Islet of Langerhans (tissue), 1 donor: ENCODE results near the gene ZC3H12C.
A peak's percentile ranks its signal among the peaks of the same experiment; 100 is the strongest.

ENCODE experiments used
- FAIRE-seq: peaks from one replicate; lab custom pipeline; 2011; peaks lifted over from hg19 to GRCh38; lab: Jason Lieb, UNC

The ZC3H12C gene

DNA sequence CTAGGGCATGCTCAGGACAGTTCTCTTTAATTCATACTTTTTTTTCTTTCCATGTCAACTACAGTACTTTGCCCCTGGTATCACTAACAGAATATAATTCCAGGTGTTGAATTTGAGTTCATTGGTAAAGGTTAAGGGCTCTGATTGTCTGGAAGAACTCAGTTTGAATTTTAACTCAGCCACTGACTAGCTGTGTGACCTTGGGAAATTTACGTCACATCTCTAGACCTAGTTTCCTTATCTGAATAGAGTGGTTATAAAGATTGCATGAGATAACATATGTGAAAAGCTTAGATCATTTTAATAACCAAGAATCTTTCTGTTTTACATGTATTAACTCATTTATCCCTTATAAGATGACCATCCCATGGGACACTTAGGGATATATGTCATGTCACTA is 15.8 kb upstream of the ZC3H12C start:
- peak; percentile 13 for FAIRE-seq

DNA sequence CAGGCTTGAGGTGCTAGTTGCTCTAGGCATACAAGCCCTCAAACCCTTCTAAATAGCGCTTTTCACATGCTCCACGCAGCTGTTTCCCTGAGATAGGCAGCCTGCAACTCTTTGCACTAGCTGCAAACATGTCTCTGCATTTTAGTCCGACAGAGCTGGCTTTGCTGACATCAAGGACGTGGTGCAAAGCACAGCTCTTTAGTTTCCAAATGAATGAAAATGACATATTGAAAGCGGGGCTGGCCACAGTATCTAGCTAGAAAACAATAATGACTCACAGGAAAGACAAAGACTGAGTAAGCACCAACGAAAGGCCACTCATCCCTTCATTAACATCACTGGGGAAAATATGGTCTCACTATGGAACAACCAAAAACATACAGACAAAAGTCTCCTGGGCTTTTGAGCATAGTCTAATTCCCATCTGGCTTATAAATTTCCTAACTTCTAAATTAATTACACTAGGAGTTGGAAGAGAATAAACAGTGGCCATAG is 15.3 kb upstream of the ZC3H12C start:
- FAIRE-seq, result peak; percentile 96

DNA sequence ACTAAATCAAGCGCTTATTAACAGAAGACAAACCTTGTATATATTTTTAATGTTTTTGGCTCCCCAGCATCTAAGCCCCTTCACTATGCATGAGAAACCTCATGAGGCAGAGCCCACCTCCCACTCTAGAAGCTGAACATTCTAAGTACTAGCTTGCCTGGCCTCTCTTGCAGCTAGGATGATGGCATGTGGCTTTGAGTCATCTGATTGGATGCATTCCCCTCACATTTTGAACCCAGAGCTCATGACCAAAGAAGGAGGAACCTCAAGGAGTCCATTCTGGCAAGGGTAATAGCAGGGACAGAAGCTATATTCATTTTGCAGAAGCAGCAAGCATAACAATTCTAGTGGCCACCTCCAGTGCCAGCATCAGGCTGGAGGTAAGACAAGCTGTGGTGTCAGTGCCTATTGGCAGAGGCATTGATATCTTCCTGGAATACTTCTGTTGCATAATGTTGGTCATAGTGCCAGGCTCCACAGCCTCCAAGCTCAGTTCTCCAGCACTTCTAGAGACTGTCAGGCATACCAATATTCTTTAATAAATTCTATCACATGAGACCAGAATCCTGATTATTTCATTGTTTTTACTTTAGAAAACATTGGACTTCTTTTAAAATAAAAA is 14.2 kb upstream of the ZC3H12C start:
- FAIRE-seq, result no peak

DNA sequence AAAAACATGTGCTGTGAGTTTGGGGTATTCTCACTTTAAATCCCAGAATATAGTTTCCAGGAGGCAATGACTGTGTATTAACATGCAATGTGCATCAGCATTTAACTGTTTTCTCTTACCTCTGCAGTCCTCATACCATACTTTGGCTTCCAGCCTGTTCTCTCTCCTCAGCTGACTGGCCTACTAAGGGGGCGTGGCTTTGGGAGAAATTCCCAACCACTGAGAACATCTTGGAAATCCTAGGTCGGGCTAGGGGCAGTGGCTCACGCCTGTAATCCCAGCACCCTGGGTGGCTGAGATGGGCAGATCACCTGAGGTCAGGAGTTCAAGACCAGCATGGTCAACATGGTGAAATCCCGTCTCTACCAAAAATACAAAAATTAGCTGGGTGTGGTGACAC is 13.5 kb upstream of the ZC3H12C start:
- no peak for FAIRE-seq

DNA sequence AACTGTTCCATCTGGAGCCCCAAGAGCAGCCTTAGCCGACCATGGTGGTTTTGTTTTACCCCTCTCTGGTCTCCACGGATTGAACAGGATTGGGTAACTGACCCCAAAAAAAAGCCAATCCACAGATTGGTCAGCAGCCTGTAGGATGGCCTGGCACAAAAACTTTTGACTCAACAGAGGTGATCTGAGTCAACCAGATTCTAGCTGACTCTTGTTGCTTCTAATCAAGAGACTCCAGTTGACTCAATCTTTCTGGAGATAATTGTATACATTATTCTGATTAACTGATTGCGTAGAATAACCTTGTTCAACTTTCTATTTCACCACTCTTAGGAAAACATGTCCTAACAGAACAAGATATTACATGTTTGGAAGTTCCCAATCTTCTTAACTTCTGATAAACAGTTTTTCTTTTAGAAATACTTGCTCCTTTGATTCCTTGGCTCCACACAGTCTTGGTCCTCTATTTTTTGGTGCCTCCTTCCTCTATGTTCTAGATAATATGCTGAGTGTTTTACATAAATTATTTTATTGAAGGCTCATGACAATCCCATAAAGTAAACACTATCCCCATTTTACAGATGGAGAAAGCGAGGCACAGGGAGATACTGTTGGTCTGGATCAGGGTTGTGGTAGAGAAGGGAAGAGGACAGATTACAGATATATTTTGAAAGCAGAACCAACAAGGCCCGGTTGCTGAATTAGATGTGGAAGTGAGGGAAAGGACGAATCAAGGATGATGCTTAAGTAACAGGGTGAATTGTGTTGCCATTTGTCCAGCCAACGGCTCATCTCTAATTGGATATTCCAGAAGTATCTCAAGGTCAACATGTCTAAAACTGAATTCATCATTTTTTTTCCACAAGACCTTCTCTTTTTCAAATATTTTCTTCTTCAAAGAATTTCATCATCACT is 11.5 kb upstream of the ZC3H12C start:
- no peak for FAIRE-seq

DNA sequence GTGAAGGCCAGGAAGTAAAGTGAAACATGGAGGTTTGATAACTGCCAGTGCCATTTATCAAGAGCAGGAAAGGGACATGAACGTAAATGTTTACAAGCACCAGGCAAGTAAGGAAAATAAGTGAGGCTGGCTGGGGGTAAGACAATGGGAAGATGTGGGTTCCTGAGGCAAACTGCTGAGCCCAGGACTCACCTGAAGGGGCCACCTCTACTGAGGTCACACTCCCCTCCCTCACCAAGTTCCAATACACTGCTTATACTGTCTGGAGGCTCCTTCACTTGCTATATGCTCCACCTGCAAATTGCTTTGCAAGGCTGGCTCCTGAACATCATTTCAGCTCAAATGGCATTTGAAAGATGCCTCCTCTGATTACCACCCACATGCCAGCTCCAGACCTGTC is 10.3 kb upstream of the ZC3H12C start:
- no peak for FAIRE-seq

DNA sequence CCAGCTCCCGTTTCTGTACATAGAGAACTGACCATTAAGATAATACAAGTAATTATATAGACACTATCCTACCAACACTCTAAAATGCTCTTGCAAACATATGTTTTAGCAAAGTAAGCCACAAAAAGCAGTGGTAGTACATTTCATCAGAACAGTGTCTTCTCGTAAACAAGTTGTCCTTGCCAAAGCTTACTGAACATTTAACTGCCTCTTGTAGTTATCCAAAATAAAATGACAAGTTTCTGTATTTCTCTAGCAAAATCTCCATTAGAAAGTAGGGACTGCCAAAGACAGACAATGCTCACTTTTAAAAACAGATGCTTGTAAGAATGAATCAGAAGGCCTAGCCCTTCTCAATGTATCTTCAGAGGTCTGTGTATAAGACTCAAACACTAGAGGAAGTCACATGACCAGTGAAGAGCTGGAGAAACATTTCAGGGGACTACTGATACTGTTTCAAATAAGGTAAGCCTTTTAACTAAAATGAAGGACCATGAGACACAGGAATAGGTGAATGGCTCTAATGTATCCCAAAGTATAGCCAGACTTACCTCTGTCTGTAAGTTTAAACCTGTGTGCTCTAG is 7.8 kb upstream of the ZC3H12C start:
- FAIRE-seq, result no peak

DNA sequence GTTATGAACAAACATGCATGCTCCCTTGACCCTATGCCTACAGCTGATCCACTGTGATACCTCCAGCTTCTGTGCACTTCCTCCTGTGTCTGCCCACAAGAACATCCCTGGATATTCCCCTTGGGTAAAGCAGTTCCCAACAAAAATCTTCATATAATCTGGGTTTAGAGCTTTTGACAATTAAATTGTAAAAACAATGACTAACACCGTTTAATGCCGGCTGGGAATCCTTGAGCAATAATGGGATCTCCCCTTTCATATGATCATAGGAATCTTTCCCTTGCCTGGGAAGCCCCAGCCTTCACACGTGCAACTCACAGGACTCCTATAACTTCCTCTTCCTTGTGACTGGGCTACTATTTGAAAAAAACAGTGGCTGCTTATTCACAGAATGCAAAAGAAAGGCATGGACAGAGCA is 6.3 kb upstream of the ZC3H12C start:
- no peak for FAIRE-seq

DNA sequence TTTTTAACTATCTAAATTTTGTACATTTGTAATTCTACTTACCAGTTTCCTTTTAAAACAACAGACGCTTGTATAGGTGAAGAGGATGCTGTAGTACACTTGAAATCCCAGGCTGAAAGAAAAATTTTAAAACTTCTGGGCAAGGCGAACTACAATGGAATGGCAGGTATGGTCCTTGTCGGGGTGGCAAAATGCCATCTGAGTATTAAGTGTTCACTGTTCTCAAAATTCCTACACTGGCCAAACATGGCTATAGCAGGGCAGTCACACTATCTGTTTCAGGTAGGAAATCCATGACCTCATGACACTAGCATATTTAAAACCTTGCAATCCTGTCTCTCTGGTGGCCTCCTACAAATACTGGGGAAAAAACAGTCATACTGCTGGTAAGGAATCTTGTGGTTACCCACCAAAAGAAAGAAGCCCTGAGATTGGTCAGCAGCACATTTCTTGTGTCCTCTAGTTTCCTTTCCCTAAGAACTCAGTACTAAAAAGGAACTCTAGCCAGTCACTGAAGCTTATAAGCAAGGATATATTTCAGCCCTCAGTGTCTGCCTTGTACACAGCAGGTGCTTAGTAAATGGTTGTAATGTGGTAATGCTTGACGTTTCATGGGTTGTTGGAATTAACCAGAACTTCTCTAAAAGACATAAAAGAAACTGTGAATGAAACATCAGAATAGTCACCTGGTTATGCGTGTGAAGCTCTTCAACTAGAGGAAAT is 5.2 kb upstream of the ZC3H12C start:
- no peak for FAIRE-seq

DNA sequence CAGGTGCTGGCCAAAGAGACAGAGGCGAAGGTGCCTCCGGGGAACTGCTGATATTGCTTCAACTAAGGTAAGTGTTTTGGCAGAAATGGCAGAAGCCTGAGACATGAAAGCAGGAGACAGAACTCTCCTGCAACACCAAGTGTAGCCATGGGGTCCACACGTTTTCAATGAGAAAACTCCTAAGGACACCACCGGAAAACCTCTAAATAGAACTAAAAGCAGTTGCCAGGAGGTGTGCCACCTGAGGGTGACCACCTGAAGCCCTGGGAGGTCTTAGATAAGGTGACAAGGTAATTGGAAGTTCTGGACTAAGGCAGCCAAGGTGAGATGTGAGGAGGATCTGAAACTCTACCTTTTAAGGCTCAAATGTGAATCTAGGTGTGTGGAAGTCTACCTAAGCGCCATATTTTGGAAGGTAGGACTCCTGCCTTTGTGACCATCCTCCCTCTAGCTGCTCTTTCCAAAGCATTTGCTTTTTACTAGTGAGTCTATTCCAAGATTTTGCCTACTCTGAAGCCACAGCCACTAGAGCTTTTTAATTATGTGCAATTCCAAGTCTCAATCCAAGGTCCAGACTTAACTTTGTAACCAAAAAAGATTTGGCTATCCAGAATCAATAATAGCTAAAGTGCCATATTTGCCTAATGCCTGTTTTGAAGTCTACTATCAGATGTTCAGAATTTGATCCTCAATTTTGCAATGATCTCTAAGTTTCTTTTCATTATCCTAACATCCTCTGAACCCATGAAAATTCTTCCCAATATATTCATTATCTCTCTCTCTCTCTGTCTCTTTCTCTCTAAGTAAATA is 4.5 kb upstream of the ZC3H12C start:
- no peak for FAIRE-seq

DNA sequence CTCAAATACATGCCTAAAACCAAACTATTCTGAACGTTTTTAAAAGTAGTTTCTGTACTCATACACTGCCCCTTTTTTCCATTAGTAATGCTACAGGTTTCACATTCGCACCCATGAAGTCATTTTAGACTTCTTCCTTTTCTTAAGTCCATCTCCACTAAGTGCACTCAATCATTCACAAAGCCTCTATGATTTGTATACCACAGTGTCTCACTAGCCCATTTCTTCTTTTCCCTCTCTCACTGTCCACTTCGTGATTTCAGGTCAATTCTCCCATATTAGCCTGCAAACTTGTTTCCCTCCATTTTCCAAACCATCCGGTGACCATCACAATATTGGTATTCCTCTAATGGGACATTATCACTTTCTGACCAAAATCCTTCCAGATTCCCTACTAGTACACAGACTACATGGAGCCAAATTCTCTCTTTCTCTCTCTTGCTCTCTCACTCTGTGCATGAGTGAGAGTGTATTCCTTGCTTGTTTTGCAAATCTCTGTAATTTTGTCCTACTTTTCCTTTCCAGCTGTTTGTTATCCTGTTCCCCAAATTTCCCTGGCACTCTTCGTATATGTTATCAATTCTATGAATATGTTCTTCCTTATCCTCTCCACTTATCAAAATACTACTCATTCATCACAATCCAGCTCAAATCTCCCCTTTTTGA is 3.4 kb upstream of the ZC3H12C start:
- no peak for FAIRE-seq

DNA sequence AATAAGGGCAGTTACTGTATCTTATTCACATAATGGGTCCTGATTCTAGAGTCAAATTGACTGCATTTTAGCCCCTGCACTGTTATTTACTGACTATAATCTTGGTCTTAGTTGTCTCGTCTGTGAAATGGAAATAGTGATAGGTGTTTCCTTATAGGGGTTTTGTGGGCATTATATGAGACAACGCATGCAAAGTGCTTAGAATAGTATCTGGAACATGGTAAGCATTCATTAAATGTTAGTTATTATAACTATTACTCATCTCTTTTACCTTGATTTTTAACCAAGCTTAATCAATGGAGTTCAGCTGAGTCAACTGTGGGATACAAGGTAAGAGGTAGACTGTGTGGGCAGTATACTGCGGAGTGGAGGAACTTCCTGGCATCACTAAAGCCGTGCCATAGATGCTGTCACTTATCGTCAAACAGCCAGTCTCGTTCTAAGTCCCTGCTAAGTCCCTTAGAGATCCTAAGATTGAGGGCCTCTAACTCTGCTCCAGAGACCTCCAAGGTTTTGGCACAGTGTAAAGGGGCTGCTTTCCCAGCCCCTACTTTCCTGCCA is 2.6 kb upstream of the ZC3H12C start:
- FAIRE-seq, result no peak

DNA sequence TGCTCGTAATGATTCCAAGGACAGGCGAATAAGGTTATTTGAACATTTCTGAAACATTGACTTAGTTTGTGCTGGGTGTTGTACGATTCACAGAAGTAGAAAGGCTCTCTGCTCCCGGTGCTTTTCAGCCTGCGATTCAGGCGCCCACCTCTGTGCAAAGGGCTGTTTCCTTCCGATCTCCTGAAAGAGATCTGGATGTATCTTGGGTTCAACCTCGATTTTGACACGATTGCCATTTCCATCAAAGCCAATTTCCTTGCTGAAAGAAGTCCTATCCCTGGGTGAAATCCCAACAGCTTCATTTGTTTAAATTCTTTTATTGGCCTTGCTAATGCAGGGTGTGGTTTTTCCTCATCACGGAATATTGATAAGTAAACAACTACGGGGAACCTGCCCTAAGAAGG is 1.1 kb upstream of the ZC3H12C start:
- FAIRE-seq, result no peak

DNA sequence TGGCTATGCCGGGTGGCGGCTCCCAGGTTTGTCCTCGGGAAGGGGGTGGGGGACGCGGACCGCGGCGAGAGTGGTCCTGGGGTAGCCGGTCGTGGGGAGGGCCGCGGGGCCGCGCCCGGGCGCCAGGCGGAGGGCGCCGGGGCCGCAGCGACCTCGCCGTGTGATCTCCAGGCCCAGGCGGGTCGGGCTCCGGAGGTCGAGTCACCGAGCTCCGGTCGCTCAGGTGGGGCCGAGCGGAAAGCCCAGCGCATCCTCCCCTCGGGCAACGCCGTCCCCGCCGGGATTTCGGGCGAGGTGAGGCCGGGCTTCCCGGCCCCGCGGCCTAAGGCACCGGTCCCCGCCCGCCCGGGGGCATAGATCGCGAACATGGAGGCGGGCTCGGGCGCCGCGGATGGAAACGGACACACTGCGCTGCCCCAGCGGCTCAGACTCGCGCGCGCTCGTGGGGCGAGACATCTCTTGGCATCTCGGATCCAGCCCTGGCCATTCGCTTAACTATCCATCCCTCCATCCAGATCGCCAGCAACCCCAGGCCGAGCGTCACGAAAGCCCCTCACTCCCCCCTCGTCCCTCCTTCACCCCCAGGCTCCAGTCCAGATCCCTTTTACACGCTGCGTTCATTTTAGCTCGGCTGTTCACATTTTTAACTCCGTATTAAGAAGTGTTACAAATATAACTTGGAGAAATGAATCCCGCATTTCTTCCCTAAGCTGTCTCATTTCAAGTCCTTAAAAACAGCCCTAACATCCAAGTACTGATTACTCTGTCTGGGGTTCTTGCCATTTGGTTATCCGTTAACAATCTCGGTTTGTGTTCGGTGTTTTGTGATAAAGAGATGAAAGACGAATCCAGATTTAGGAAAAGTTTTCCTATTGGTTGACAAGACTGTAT is 460 bp downstream of the ZC3H12C start:
- FAIRE-seq, result no peak

DNA sequence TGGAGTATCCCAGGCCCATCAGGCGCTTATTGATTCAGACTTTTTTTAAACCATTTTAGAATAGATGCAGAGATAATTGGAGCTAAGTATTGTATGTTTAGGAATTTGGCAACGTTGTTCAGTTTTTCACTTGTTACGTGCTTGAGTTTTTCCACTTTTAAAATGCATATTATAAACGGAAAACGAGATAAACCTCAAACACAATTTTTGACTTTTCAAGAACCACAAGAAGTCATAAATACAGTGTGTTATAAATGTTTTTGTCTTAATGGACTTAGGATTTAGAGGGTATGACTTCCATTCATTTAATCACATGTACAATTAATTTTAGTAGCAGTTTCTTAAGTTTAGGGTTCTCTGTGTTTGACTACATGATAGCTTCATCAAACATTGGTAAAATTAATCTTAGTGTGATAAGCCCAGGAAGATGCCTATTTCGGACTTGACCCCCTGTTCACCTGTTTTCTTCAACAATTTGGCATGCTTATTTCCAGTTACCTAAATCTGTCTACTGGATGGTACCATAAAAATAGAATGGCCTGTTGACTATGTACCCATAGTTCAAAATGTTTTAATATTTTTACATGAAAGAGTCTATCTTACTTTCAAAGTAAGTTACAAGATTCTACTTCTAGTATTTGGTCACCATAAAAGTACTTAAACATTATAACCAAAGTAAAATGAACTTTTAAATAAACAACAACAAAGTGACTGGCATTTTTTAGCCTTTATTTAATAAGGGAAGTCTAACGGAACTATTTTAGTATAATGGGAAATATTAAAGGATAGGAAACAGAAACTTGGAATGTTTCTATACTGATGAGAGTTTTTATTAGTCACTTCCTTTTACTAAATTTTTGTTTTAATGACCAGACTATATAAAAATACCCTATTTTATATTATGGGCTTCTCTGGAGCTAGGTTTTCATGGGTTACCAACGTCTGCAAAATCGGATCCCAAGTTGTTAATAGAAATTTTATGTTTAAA is 1.4 kb downstream of the ZC3H12C start:
- FAIRE-seq, result peak; percentile 51

DNA sequence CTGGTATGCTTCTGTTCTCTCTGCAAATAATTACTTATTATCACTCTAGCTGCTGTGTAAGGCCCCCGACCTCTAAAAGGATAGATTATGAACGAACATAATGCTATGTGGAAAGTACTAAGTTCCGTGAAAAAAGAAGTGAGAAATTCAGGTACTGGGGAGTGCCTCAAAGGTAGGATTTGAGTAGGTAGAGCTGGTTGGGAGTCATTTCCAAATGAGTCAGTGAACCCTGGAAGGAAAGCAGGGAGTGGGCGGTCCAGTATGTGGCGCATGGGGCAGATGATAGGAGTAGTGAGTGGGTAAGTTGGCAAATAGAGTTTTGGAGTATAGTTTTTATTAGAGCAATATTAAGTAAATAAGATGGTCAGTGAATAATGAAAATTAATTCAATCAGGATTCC is 2.4 kb downstream of the ZC3H12C start:
- no peak for FAIRE-seq

DNA sequence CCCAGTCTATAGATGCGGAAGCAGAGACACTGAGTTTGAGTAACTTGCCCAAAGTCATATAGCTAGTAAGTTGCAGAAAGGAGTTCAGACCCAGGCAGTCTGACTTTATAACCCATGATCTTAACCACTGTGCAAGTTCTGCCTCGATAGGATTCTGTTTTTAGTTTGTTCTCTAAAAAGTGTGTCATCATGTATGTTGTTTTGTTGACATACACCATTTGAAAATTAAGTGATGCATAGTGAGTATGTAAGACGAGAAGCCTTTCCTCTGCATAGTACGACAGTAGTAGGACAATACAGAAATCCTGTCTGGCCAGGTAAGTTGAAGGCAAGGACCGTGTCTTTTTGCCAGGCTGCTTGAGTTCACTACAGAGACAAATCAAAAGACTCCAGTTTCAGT is 3.3 kb downstream of the ZC3H12C start:
- no peak for FAIRE-seq

DNA sequence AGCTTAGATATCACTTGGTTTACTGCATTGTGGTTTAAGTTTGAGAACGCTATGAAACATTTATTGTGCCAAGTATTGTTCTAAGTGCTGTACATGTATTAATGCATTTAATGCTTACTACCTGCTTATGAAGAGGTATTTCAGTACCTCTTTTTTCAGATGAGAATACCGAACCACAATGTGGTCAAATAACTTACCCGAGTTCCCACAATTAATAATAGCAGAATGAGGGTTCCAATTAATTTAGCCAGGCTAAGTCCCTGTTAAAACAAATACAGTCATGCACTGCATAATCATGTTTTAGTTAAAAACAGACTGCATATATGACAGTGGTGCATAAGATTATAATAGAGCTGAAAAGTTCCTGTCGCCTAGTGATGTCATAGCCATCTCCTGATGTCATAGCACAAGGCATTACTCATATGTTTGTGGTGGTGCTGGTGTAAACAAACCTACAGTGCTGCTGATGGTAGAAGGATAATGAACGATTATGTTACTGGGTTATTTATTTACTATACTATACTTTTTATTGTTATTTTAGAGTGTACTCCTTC is 4.3 kb downstream of the ZC3H12C start:
- FAIRE-seq, result no peak
